C1 segment of cervical spinal cord (tissue), 14 donors: ENCODE results near the gene GABRA5.

ENCODE experiments used
- DNase-seq, 14 donors: peaks; one replicate each; lab custom pipeline; 2025; lab: John Stamatoyannopoulos, UW

GABRA5 gene

GRCh38 chr15:26996250-26996649, 129.4 kb downstream of the GABRA5 start:
- no peak for DNase-seq
